Endothelial cell of umbilical vein (primary cell): ENCODE measurements around the gene FCSK. TPM values are rescaled to one million over a fixed set of nuclear protein-coding genes. Genes with fewer than 3 reads are reported as not detected.
"Not testable (repeated sequence)": the region's sequence is repeated elsewhere in the genome, so short reads cannot be mapped to it uniquely, and the experiment has no call there.

Experiments used
- Bru-seq: library from RNA; stranded (reverse); fragments of 400-500 nt; gene quantifications from one replicate; lab custom pipeline; 2021; lab: Mats Ljungman, UMichigan
- BruChase-seq, 2 experiments: library from RNA; stranded (reverse); fragments of 400-500 nt; gene quantifications; one replicate each; lab custom pipeline; 2021; lab: Mats Ljungman, UMichigan
- BruUV-seq: library from RNA; stranded (reverse); fragments of 400-500 nt; replicated peaks from 2 replicates; lab custom pipeline; 2021; lab: Mats Ljungman, UMichigan
- CTCF ChIA-PET: fragments of 300-600, 350-600 bp; sonication (Branson Sonifier 250); formaldehyde crosslinking; loops from one replicate; lab custom pipeline; 2021; ENCODE audit warnings: antibody characterized with exemption, inconsistent platforms; lab: Charles Lee
- POLR2A ChIA-PET: fragments of 300-600, 350-600 bp; sonication (Branson Sonifier 250); formaldehyde crosslinking; loops from one replicate; lab custom pipeline; 2021; ENCODE audit warnings: antibody characterized with exemption, inconsistent platforms; lab: Charles Lee
- DNase-seq: peaks from one replicate; pipeline ENCODE4 v3.0.0-alpha.2; 2011; ENCODE audit warnings: low read depth, low spot score
- FAIRE-seq: peaks from 2 replicates; lab custom pipeline; 2011; peaks lifted over from hg19 to GRCh38; lab: Jason Lieb, UNC
- H2AFZ ChIP-seq: 2 replicates; pipeline ENCODE4 v1.6.0; 2012; ENCODE audit warnings: low read depth, low read length, control low read depth, inconsistent platforms
- H3K27ac ChIP-seq: 2 replicates; pipeline ENCODE4 v1.5.1; 2011; ENCODE audit warnings: low read depth, mild to moderate bottlenecking, control low read depth, low read length, moderate library complexity; ENCODE audit not compliant: insufficient read depth
- H3K27me3 ChIP-seq, 2 experiments: 2 replicates each; pipeline versions ENCODE4 v1.6.0 to v1.6.1; 2011; ENCODE audit warnings: low read length in 2 of 2, mixed read lengths in 1 of 2; ENCODE audit not compliant: control insufficient read depth in 2 of 2, insufficient read depth in 2 of 2
- H3K36me3 ChIP-seq, 2 experiments: 2 replicates in 1 of 2; 3 replicates in 1 of 2; pipeline ENCODE4 v1.5.1; 2011; ENCODE audit warnings: low read length in 2 of 2, mild to moderate bottlenecking in 1 of 2, moderate library complexity in 1 of 2; ENCODE audit not compliant: control insufficient read depth in 2 of 2, insufficient read depth in 2 of 2; ENCODE audit errors: extremely low read depth in 1 of 2
- H3K4me1 ChIP-seq: 3 replicates; pipeline ENCODE4 v1.5.1; 2011; ENCODE audit warnings: mild to moderate bottlenecking, low read length; ENCODE audit not compliant: control insufficient read depth, insufficient read depth; ENCODE audit errors: extremely low read depth
- H3K4me2 ChIP-seq: 2 replicates; pipeline ENCODE4 v1.6.1; 2011; ENCODE audit warnings: low read length, control low read depth, mixed read lengths; ENCODE audit not compliant: insufficient read depth
- H3K4me3 ChIP-seq, 3 experiments: fragments of 200-600 bp in 1 of 3; sonication (generic), shearing (Covaris generic) in 1 of 3; replicated peaks in 1 of 3; 2 replicates each; pipeline ENCODE4 v1.5.1; 2011 to 2016; ENCODE audit warnings: control low read depth in 3 of 3, low read length in 3 of 3, mild to moderate bottlenecking in 2 of 3, inconsistent platforms in 1 of 3, low read depth in 1 of 3, moderate library complexity in 1 of 3; ENCODE audit not compliant: insufficient read depth in 1 of 3
- H3K79me2 ChIP-seq: 2 replicates; pipeline ENCODE4 v1.6.0; 2012; ENCODE audit warnings: low read length, inconsistent platforms; ENCODE audit not compliant: control insufficient read depth, insufficient read depth
- H3K9ac ChIP-seq: replicated peaks from 2 replicates; pipeline ENCODE3; 2011; ENCODE audit warnings: low read length, control low read depth; ENCODE audit not compliant: insufficient read depth; ENCODE audit errors: extremely low read depth
- H3K9me1 ChIP-seq: replicated peaks from 3 replicates; pipeline ENCODE4 v1.6.0; 2011; ENCODE audit warnings: mild to moderate bottlenecking, low read length; ENCODE audit not compliant: control insufficient read depth, insufficient read depth; ENCODE audit errors: extremely low read depth
- H3K9me3 ChIP-seq: replicated peaks from 2 replicates; pipeline ENCODE4 v1.5.1; 2012; ENCODE audit warnings: low read length, inconsistent platforms; ENCODE audit not compliant: control insufficient read depth, insufficient read depth
- H4K20me1 ChIP-seq: replicated peaks from 2 replicates; pipeline ENCODE3; 2011; ENCODE audit warnings: mild to moderate bottlenecking, low read length; ENCODE audit not compliant: control insufficient read depth, insufficient read depth; ENCODE audit errors: extremely low read depth
- EZH2 ChIP-seq: IDR thresholded peaks from 2 replicates; pipeline ENCODE4 v1.6.1; 2012; ENCODE audit warnings: borderline replicate concordance, low read depth, mild to moderate bottlenecking, moderate library complexity, low read length, inconsistent platforms; ENCODE audit not compliant: severe bottlenecking
- FOS ChIP-seq: IDR thresholded peaks from 2 replicates; pipeline ENCODE4 v1.6.1; 2011; ENCODE audit warnings: mild to moderate bottlenecking, low read length, moderate library complexity, borderline replicate concordance; ENCODE audit not compliant: insufficient read depth
- GATA2 ChIP-seq: IDR thresholded peaks from 2 replicates; pipeline ENCODE4 v1.7.0; 2011; ENCODE audit warnings: low read depth, mild to moderate bottlenecking, moderate library complexity, mixed read lengths, low read length; ENCODE audit not compliant: insufficient read length, insufficient read depth
- JUN ChIP-seq: IDR thresholded peaks from 2 replicates; pipeline ENCODE4 v1.6.1; 2011; ENCODE audit warnings: borderline replicate concordance, low read depth; ENCODE audit not compliant: insufficient read length, insufficient read depth
- MYC ChIP-seq: IDR thresholded peaks from one replicate; pipeline ENCODE4 v1.6.1; 2011; ENCODE audit warnings: mild to moderate bottlenecking, low read depth, low read length
- POLR2A ChIP-seq: IDR thresholded peaks from 2 replicates; pipeline ENCODE4 v1.6.1; 2012; ENCODE audit warnings: low read depth, mild to moderate bottlenecking, control low read depth, low read length
- POLR2AphosphoS5 ChIP-seq: IDR thresholded peaks from 2 replicates; pipeline ENCODE4 v1.6.1; 2012; ENCODE audit warnings: low read depth, mild to moderate bottlenecking, control low read depth, low read length, moderate library complexity; ENCODE audit not compliant: insufficient read depth
- dilution Hi-C: fragments of 300-500 bp; cut with MboI; formaldehyde crosslinking; loops from one replicate; pipeline ENCODE4 v1.15.0; 2019; ENCODE audit warnings: low sequenced_read_pairs; ENCODE audit not compliant: extremely low pct_ligation_motif_present
- intact Hi-C: fragments of 100-400 bp; cut with micrococcal nuclease; formaldehyde crosslinking; loops from one replicate; pipeline ENCODE4 v1.10.0; 2022
- long read RNA-seq: library from polyadenylated mRNA; stranded (forward); transcript quantifications from one replicate; pipeline ENCODE4 v2.0.0, GENCODE V29; 2021
- polyA minus RNA-seq, 3 experiments: library from RNA; depleted of rRNA, polyadenylated mRNA; stranded (reverse); fragments of >200 nt; gene quantifications; 1 replicate in 1 of 3; 2 replicates in 2 of 3; pipeline ENCODE4 v1.2.3, GENCODE V29; 2011
- polyA plus RNA-seq, 4 experiments: library from polyadenylated mRNA; depleted of rRNA in 3 of 4; stranded (reverse) in 3 of 4; unstranded in 1 of 4; fragments of >200 nt; gene quantifications; 2 replicates each; pipeline versions ENCODE4 v1.2.1 to v1.2.3, GENCODE V29; 2011 to 2012; ENCODE audit warnings: missing spikeins in 1 of 4
- total RNA-seq: library from RNA; stranded (reverse); gene quantifications from 2 replicates; pipeline ENCODE4 v1.2.3, GENCODE V29; 2021
- TF ChIP-seq, protein P1 (sequence below): IDR thresholded peaks from 2 replicates; pipeline ENCODE4 v1.6.1; 2011; ENCODE audit not compliant: insufficient read depth, insufficient read length
- TF ChIP-seq, protein P2 (sequence below), 2 donors: IDR thresholded peaks; 1 replicate in 1 of 2; 2 replicates in 1 of 2; pipeline ENCODE4 v1.5.1; 2011; ENCODE audit warnings: low read length in 2 of 2, mild to moderate bottlenecking in 2 of 2, moderate library complexity in 2 of 2, control low read depth in 1 of 2, inconsistent platforms in 1 of 2, low read depth in 1 of 2; ENCODE audit not compliant: insufficient read depth in 1 of 2; ENCODE audit errors: extremely low read depth in 1 of 2

Gene FCSK
- total RNA-seq (13.2 and 18.0 TPM in 2 replicates), polyA plus RNA-seq (11.4 and 12.4 TPM in 2 replicates), polyA minus RNA-seq (13.6 and 14.1 TPM in 2 replicates), Bru-seq, nascent RNA (percentile 44 among the genes with signal in this experiment), BruChase-seq, experiment 1, labeled RNA remaining after a 6-hour chase (percentile 52 among the genes with signal in this experiment), BruChase-seq, experiment 2, labeled RNA remaining after a 2-hour chase (percentile 54 among the genes with signal in this experiment)
- polyA plus RNA-seq (2011; cell fraction: cytosol; rRNA removed) = 7.2 and 8.3 TPM in 2 replicates
- 51.5 and 69.1 TPM in 2 replicates for polyA plus RNA-seq (2011; cell fraction: nucleus; rRNA removed)
- 5.8 and 11.4 TPM in 2 replicates for polyA plus RNA-seq (2012)
- 8.9 TPM for polyA minus RNA-seq (2011; cell fraction: cytosol; rRNA and poly(A)+ RNA removed)
- polyA minus RNA-seq (2011; cell fraction: nucleus; rRNA and poly(A)+ RNA removed) = 16.7 and 17.1 TPM in 2 replicates
- long read RNA-seq, full-length matches to known transcripts = 5 of 19 reads
- long read RNA-seq, partial matches to known transcripts = 6 of 19 reads
- long read RNA-seq, other reads (novel, unspliced or antisense) = 8 of 19 reads

DNA sequence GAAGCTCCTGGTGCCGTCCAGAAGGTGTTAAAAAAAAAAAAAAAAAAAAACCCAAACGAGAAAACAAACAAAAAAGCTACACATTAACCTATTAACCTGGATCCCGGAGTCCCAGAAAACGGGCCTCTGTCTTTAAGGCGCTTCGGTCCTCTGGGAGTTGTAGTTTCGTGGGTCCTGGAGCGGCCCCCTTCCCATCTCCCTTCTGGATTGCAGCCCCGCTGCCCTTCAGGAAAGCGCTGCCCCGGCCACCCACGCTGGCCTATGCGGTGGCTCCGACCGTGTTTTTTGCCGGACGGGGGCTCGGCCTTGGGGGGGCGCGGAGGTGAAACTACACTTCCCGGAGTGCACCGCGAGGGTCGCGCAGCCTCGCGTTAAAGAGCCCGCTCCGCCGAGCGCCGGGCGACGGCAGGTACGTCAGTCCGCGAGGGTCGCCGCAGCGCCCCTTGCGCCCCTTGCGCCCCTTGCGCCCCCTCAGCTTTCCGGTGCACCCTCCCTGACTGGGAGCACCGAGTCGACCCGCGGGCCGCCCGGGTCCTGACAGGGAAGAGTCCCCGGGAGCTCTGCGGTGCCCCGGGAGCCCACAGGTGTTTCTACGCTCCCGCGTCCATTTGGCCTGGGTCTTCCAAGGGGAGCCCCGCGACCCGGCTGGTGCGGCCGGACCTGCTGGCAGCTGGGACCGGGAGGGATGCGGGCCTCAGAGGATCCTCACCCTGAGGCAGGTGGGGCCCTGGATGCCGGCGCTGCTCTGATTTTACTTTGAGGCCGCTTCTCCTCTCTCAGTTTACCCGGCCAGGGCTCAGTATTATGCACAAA is at the start of gene FCSK:
FCSK (plus strand) TSS at position 374 of the 813 bp plus-strand sequence. CDS start 8,596 bp downstream, outside the sequence.
- peak within 1 kb of the TSS; percentile 100 for H3K27ac ChIP-seq
- no peaks in the 10 kb centered on the region for H4K20me1 ChIP-seq
- ChIA-PET CTCF (interaction anchor here (0.6 to 2.8 kb wide), 11 partner anchors 11 to 84 kb away, joined by 3 to 12 read pairs (median 3); no protein-coding TSS in a partner anchor), POLR2A (interaction anchor here (0.6 to 0.7 kb wide), 3 partner anchors 42 to 292 kb away, joined by 3 to 6 read pairs (median 3); no protein-coding TSS in a partner anchor)
- no peaks in the 10 kb centered on the region for H3K79me2 ChIP-seq
- peak within 1 kb of the TSS; percentile 98 for H3K4me2 ChIP-seq
- dilution Hi-C loops (no loop called here), intact Hi-C loops (loop anchor here (1.0 kb wide), 4 partner anchors 15 to 73 kb away; partner anchors contain the start of gene ST3GAL2)
- peak within 1 kb of the TSS; percentile 72 to 95 (median 89) for H3K4me3 ChIP-seq
- H3K36me3 ChIP-seq = no peaks in the 10 kb centered on the region
- H3K27me3 ChIP-seq = no peaks in the 10 kb centered on the region
- TF ChIP-seq POLR2A = peak; percentile 33
- no peak for TF ChIP-seq GATA2
- no peak for TF ChIP-seq MYC
- TF ChIP-seq, protein P1, sequence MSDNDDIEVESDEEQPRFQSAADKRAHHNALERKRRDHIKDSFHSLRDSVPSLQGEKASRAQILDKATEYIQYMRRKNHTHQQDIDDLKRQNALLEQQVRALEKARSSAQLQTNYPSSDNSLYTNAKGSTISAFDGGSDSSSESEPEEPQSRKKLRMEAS = no peak
- no peak for TF ChIP-seq JUN
- no peak for TF ChIP-seq EZH2
- TF ChIP-seq, protein P2, sequence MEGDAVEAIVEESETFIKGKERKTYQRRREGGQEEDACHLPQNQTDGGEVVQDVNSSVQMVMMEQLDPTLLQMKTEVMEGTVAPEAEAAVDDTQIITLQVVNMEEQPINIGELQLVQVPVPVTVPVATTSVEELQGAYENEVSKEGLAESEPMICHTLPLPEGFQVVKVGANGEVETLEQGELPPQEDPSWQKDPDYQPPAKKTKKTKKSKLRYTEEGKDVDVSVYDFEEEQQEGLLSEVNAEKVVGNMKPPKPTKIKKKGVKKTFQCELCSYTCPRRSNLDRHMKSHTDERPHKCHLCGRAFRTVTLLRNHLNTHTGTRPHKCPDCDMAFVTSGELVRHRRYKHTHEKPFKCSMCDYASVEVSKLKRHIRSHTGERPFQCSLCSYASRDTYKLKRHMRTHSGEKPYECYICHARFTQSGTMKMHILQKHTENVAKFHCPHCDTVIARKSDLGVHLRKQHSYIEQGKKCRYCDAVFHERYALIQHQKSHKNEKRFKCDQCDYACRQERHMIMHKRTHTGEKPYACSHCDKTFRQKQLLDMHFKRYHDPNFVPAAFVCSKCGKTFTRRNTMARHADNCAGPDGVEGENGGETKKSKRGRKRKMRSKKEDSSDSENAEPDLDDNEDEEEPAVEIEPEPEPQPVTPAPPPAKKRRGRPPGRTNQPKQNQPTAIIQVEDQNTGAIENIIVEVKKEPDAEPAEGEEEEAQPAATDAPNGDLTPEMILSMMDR (IDR thresholded peaks at IDR 0.05; ENCODE audit: extremely low read depth in 1 of 2, insufficient read depth in 1 of 2, low read depth in 1 of 2, low read length in 2 of 2) = no peak
- peak; percentile 43 for TF ChIP-seq POLR2AphosphoS5
- TF ChIP-seq FOS = no peak
- no peaks in the 10 kb centered on the region for H3K9me3 ChIP-seq
- BruUV-seq = no TSS peak
- H3K9me1 ChIP-seq = no peaks in the 10 kb centered on the region
- FAIRE-seq = peak; percentile 85
- peak within 1 kb of the TSS; percentile 99 for H3K9ac ChIP-seq
- DNase-seq = peak; percentile 86
- peak within 1 kb of the TSS; percentile 96 for H2AFZ ChIP-seq
- peaks cover 6% of the 10 kb centered on the region for H3K4me1 ChIP-seq

DNA sequence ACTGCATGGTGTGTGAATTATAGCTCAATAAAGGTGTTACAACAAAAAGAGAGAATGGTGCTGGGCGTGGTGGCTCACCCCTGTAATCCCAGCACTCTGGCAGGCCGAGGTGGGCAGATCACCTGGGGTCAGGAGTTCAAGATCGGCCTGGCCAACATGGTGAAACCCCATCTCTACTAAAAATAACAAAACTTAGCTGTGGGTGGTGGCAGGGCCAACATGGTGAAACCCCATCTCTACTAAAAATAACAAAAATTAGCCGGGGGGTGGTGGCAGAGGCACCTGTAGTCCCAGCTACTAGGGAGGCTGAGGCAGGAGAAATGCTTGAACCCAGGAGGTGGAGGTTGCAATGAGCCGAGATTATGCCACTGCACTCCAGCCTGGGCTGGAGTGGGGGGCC is 48.3 kb upstream of the FCSK start:
- DNase-seq, H3K27ac ChIP-seq, POLR2A ChIA-PET, FAIRE-seq, BruUV-seq, H2AFZ ChIP-seq, H3K4me3 ChIP-seq, intact Hi-C loops, H4K20me1 ChIP-seq, H3K27me3 ChIP-seq, H3K9ac ChIP-seq, H3K9me3 ChIP-seq, H3K4me2 ChIP-seq, H3K36me3 ChIP-seq, H3K9me1 ChIP-seq, dilution Hi-C loops: not testable (repeated sequence)
- peaks cover 10% of the 10 kb centered on the region for H3K4me1 ChIP-seq
- peaks cover 15% of the 10 kb centered on the region for H3K79me2 ChIP-seq
- CTCF ChIA-PET = interaction anchor here (1.0 to 1.7 kb wide), 4 partner anchors 12 to 19 kb away, joined by 3 to 4 read pairs (median 4); no protein-coding TSS in a partner anchor
